DMS114 treated with DMSO at 0.1 percent for 48 hours (cell line): ENCODE measurements around the gene ZNF749.

Source experiments
- DNase-seq: peaks from one replicate; lab custom pipeline; 2025; ENCODE audit not compliant: unreplicated experiment; lab: John Stamatoyannopoulos, UW

Gene ZNF749

DNA sequence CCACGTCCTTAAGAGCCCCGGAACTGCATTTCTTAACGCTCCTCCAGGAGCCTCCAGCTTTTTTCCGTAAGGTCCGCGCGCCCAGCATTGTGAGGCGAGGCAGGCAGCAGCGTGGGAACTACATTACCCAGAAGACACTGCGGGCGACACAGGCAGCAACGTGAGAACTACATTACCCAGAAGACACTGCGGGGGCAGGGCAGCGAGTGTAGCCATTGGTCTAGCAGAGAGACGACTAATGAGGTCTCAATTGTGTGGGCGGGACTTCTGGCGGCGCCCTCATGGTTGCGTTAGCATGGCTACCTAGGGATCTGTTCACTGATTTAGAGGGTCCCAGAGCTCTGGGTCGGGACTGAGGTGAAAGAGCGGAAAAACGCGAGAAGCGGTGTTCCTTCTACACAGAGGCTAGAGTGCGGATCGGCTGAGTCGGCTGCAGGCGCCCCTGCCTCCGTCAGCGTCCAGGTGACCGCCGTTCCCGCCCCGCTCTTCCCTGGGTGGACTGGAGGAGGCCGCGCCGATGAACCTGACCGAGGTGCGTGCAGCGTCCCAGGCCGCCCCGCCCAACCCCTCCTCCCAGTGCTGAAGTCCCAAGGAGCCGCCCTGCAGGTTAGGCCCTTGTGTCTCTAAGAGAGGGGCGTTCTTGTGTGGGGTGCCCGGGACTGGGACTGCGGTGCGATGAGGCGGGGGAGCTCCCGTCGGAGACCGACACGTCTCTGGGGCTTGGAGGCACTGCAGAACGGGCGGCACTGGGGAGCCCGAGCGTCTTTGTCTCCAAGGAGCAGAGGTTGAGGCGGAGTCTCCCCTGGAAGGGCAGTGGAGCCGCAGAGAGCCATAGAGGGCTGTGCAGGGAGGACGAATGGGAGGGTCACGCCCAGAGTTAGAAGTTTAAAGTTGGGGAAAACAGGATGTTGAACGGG lies at the start of gene ZNF749:
TSS of gene ZNF749 (plus strand) at position 264 of the 917 bp plus-strand sequence. CDS start at position 518, 254 bp downstream.
- DNase-seq, result peak; percentile 99

- DNase-seq, result no peak
Observed at GRCh38 chr19:57389194-57389729, 45.9 kb upstream of the ZNF749 start.

- peak; percentile 99 for DNase-seq
Observed at GRCh38 chr19:57389730-57390598, 45.2 kb upstream of the ZNF749 start, which contains the start of gene ZNF548. Gene ZNF548, plus strand, starts transcription at chr19:57389854. Its CDS starts 246 bp downstream, at chr19:57390100.

DNA sequence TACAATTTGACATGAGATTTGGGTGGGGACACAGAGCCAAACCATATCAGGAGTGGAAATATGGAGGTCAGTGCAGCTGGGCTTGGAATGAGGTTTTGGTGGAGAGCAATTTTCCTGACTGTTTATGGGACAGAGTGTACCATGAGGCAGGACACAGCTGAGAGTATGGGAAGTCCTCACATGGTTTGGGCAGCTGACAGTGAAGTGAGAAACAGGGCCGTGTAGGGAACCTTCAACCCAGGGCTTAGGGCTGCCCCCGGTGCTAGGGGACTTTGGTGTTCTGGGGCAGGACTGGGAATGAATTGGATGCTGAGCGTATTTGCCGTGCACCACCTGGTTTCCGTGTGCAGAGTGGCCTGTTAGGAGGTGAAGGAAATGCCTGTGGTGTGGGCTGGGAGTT lies 39.4 kb upstream of the ZNF749 start:
- DNase-seq, result no peak

DNA sequence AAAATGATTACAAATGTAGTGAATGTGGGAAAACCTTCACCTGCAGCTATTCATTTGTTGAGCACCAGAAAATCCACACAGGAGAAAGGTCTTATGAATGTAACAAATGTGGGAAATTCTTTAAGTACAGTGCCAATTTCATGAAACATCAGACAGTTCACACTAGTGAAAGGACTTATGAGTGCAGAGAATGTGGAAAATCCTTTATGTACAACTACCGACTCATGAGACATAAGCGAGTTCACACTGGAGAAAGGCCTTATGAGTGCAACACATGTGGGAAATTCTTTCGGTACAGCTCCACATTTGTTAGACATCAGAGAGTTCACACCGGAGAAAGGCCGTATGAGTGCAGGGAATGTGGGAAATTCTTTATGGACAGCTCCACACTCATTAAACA lies 36.3 kb upstream of the ZNF749 start:
- no peak for DNase-seq

GRCh38 chr19:57403737-57404563 lies 31.2 kb upstream of the ZNF749 start:
- DNase-seq, result no peak

DNA sequence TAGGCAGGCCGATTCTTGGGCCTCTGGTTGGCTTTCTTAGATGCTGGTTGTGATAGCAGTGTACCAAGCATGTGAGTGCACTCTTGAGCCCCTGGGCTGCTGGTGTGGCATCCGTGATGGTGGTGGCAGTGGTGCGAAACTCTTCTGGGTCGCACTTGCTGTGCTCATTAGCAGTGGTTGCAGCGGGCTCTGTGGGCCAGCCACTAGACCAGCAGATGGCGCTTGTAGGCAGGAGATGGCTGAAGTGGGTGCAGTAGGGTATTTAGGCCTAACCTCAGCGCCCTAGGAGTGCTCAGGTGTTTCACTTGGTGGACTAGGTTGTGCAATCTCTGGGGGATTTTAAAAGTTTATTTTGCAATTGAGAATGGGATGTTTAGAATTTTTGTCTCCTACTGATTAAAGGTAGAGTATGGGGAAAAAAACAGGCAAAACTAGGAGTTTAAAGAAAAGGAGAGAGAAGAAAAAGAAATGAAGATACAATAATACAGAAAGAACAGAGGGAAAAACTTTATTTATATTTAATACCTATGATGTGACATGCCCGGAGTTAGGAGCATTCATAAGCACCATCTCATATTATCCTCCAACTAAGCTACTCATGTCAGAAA lies 28.5 kb upstream of the ZNF749 start:
- peak; percentile 15 for DNase-seq

DNA sequence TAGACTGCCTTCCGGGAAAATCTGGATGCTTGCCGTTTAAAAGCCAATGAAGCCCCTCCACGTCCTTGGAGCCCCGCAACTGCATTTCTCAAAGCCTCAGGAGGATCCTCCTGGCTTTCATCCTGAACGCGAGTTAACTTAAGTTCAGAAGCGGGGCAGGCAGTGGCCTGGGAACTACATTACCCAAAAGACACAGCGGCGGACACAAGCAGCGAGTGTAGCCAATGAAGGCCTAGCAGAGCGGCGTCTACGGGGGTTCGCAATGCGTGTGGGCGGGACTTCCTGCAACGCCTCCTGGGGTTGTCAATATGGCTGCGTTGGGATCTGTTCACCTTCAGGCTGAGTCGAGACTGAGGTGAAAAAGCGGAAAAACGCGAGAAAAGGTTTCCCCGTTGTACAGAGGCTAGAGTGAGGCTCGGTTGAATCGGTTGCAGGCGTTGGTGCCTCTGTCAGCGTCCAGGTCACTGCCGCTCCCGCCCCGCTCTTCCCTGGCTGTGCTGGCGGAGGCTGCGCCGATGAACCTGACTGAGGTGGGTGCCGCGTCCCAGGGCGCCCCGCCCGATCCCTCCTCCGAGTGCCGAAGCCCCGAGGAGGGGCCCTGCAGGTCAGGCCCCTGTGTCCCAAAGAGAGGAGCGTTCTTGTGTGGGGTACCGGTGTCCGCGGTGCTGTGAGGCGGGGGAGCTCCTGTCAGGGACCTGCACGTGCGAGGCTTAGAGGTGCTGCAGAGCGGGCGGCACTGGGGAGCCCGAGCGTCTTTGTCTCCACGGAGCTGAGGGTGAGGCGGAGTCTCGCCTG lies 24.1 kb upstream of the ZNF749 start, which contains the start of gene ZNF17:
TSS of gene ZNF17 (plus strand) at position 285 of the 795 bp plus-strand sequence. CDS start 2,455 bp downstream, outside the sequence.
- peak; percentile 96 for DNase-seq

GRCh38 chr19:57419439-57419838 lies 15.7 kb upstream of the ZNF749 start:
- DNase-seq, result no peak

DNA sequence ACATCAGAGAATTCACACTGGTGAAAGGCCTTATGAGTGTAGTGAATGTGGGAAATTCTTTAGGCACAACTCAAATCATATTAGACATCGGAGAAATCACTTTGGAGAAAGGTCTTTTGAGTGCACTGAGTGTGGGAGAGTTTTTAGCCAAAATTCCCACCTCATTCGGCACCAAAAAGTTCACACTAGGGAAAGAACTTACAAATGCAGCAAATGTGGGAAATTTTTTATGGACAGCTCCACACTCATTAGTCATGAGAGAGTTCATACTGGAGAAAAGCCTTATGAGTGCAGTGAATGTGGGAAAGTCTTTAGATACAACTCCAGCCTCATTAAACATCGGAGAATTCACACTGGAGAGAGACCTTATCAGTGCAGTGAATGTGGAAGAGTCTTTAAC lies 14.1 kb upstream of the ZNF749 start:
- DNase-seq, result no peak

- DNase-seq, result no peak
Observed at GRCh38 chr19:57434386-57435061, 601 bp upstream of the ZNF749 start.

DNA sequence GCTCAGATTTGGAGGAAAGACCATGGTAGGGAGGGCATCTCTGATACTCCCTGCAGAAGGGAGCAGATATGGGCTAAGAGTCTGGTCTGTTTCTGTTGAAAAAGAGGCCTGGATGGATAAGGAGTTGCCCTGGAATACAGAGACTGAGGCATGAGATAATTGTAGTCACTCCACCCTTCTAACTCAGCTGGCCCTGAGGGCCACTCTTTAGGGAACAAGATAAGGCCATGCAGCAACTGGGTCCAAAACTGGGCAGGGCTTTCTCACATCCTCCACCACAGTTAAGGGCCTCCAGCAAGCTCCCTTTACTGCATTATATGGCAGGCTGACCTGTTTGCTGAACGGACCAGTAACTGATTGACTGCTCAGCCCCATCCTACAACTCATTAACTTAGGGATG lies 1.3 kb downstream of the ZNF749 start:
- no peak for DNase-seq

GRCh38 chr19:57437931-57438330 lies 2.8 kb downstream of the ZNF749 start:
- no peak for DNase-seq

GRCh38 chr19:57438925-57439324 lies 3.8 kb downstream of the ZNF749 start:
- DNase-seq, result no peak

- DNase-seq, result no peak
Observed at GRCh38 chr19:57441979-57442752, 7.0 kb downstream of the ZNF749 start.

DNA sequence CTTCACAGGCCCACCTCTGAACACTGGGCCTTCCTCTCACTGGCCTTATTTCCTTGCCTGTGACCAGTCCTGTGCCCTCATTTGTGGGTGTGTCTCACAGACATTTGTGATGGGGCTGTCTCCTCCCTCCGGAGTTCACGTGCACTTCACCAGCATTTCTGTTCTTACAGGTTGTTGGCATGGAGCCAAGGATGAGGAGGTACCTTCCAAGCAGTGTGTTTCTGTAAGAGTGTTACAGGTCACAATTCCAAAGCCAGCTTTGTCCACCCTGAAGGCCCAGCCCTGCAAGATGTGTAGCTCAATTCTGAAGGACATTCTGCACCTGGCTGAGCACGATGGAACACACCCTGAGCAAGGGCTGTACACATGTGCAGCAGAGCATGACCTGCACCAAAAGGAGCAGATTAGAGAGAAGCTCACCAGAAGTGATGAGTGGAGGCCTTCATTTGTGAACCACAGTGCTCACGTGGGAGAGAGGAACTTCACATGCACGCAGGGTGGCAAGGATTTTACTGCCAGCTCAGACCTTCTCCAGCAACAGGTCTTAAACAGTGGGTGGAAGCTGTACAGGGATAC lies 8.1 kb downstream of the ZNF749 start:
- DNase-seq, result no peak

- DNase-seq, result no peak
Observed at GRCh38 chr19:57452307-57452706, 17.2 kb downstream of the ZNF749 start.
